GM23338 (cell line): ENCODE measurements around the gene DTYMK. TPM values are rescaled to one million over a fixed set of nuclear protein-coding genes. Genes with fewer than 3 reads are reported as not detected.

Experiments used
- ATAC-seq: fragments of 200-7000 bp; cut with Tn5 transposase; 3 replicates; pipeline ENCODE4 v1.9.1; 2020
- DNase-seq: peaks from one replicate; pipeline ENCODE4 v3.0.0-alpha.2; 2015; ENCODE audit warnings: low spot score
- H2AFZ ChIP-seq: fragments of 200-600 bp; sonication (generic); 2 replicates; pipeline ENCODE4 v1.8.0; 2016; ENCODE audit warnings: antibody characterized with exemption, mild to moderate bottlenecking, moderate library complexity
- H3F3A ChIP-seq: fragments of 200-600 bp; sonication (generic); replicated peaks from 2 replicates; pipeline ENCODE4 v1.8.0; 2017; ENCODE audit warnings: antibody characterized with exemption, mixed run types, low read depth
- H3K27ac ChIP-seq: fragments of 200-600 bp; sonication (generic); 2 replicates; pipeline ENCODE4 v1.6.1; 2016; ENCODE audit warnings: low read depth
- H3K27me3 ChIP-seq: fragments of 200-600 bp; sonication (generic); 2 replicates; pipeline ENCODE4 v1.8.0; 2016; ENCODE audit warnings: mild to moderate bottlenecking, mixed run types, moderate library complexity; ENCODE audit not compliant: insufficient read depth
- H3K36me3 ChIP-seq: fragments of 200-600 bp; sonication (generic); 2 replicates; pipeline ENCODE4 v1.8.0; 2016; ENCODE audit warnings: mild to moderate bottlenecking; ENCODE audit not compliant: insufficient read depth
- H3K4me1 ChIP-seq: fragments of 200-600 bp; sonication (generic); 2 replicates; pipeline ENCODE4 v1.8.0; 2016; ENCODE audit warnings: mild to moderate bottlenecking, moderate library complexity; ENCODE audit not compliant: insufficient read depth
- H3K4me2 ChIP-seq: fragments of 200-600 bp; sonication (generic); 2 replicates; pipeline ENCODE4 v1.7.1; 2017; ENCODE audit warnings: mixed run types
- H3K4me3 ChIP-seq: fragments of 200-600 bp; sonication (generic); 2 replicates; pipeline ENCODE4 v1.6.1; 2016; ENCODE audit warnings: mixed run types
- H3K79me2 ChIP-seq: fragments of 200-600 bp; sonication (generic); replicated peaks from 2 replicates; pipeline ENCODE4 v1.8.0; 2017; ENCODE audit warnings: mild to moderate bottlenecking; ENCODE audit not compliant: insufficient read depth
- H3K9me2 ChIP-seq: fragments of 200-600 bp; sonication (generic); 2 replicates; pipeline ENCODE4 v1.8.0; 2017; ENCODE audit not compliant: insufficient read depth
- H4K20me1 ChIP-seq: fragments of 200-600 bp; sonication (generic); replicated peaks from 2 replicates; pipeline ENCODE4 v1.8.0; 2017; ENCODE audit warnings: mild to moderate bottlenecking; ENCODE audit not compliant: insufficient read depth
- H3K27ac Mint-ChIP-seq: 2 replicates; pipeline ENCODE4 v1.8.0; 2020; ENCODE audit warnings: inconsistent platforms, mild to moderate bottlenecking, moderate library complexity, mixed read lengths
- H3K27me3 Mint-ChIP-seq: 3 replicates; pipeline ENCODE4 v1.8.0; 2022; ENCODE audit warnings: low read depth, mild to moderate bottlenecking, moderate library complexity, mixed read lengths, inconsistent platforms; ENCODE audit not compliant: insufficient read depth, poor library complexity
- H3K36me3 Mint-ChIP-seq: 3 replicates; pipeline ENCODE4 v1.8.0; 2021; ENCODE audit warnings: low read depth, mild to moderate bottlenecking, inconsistent platforms, moderate library complexity, mixed read lengths
- H3K4me1 Mint-ChIP-seq: 3 replicates; pipeline ENCODE4 v1.8.0; 2020; ENCODE audit warnings: mild to moderate bottlenecking, inconsistent platforms, mixed read lengths
- H3K4me3 Mint-ChIP-seq: 3 replicates; pipeline ENCODE4 v1.8.0; 2021; ENCODE audit warnings: moderate library complexity, mild to moderate bottlenecking, inconsistent platforms, mixed read lengths
- H3K9me3 Mint-ChIP-seq: 3 replicates; pipeline ENCODE4 v1.8.0; 2020; ENCODE audit warnings: moderate library complexity, mild to moderate bottlenecking, inconsistent platforms, mixed read lengths
- CREB1 ChIP-seq: fragments of 250-450 bp; sonication (Bioruptor Pico); IDR thresholded peaks from 2 replicates; pipeline ENCODE4 v1.5.0; 2020; ENCODE audit warnings: low read depth, mild to moderate bottlenecking, moderate library complexity
- EZH2 ChIP-seq: fragments of 200-600 bp; sonication (generic); IDR thresholded peaks from one replicate; pipeline ENCODE4 v1.8.0; 2017; ENCODE audit warnings: antibody characterized with exemption, mild to moderate bottlenecking, low read depth; ENCODE audit not compliant: unreplicated experiment
- EZH2phosphoT487 ChIP-seq: fragments of 200-600 bp; sonication (generic); IDR thresholded peaks from one replicate; pipeline ENCODE4 v1.8.1; 2018; ENCODE audit warnings: antibody characterized with exemption; ENCODE audit not compliant: unreplicated experiment
- NANOG ChIP-seq: IDR thresholded peaks from 2 replicates; pipeline ENCODE4 v1.6.1; 2016; ENCODE audit warnings: antibody characterized with exemption, borderline replicate concordance
- POLR2AphosphoS5 ChIP-seq: IDR thresholded peaks from 2 replicates; pipeline ENCODE4 v1.6.1; 2016; ENCODE audit warnings: antibody characterized with exemption, low read depth
- STAT1 ChIP-seq: IDR thresholded peaks from one replicate; pipeline ENCODE4 v1.6.1; 2016; ENCODE audit warnings: antibody characterized with exemption; ENCODE audit not compliant: unreplicated experiment
- ZNF114 ChIP-seq: fragments of 250-450 bp; sonication (Bioruptor Pico); IDR thresholded peaks from 2 replicates; pipeline ENCODE4 v1.5.0; 2020; ENCODE audit warnings: mild to moderate bottlenecking, moderate library complexity
- ZNF331 ChIP-seq: fragments of 250-450 bp; sonication (Bioruptor Pico); IDR thresholded peaks from 2 replicates; pipeline ENCODE4 v1.5.0; 2020; ENCODE audit warnings: low read depth, mild to moderate bottlenecking, moderate library complexity
- polyA plus RNA-seq: library from polyadenylated mRNA; unstranded; fragments of >200 nt; fragmentation: Nextera tagmentation; extraction: Ambion mirVana; gene quantifications from 2 replicates; pipeline ENCODE4 v1.2.1, GENCODE V29; 2016
- total RNA-seq: library from RNA; depleted of rRNA; stranded (reverse); fragments of >200 nt; shearing (Covaris generic); gene quantifications from 2 replicates; pipeline ENCODE4 v1.2.3, GENCODE V29; 2014
- TF ChIP-seq, protein P1 (sequence below): IDR thresholded peaks from one replicate; pipeline ENCODE4 v1.6.1; 2018; ENCODE audit warnings: antibody characterized with exemption; ENCODE audit not compliant: unreplicated experiment
- TF ChIP-seq, protein P2 (sequence below): fragments of 250-450 bp; sonication (Bioruptor Pico); IDR thresholded peaks from 2 replicates; pipeline ENCODE4 v1.5.0; 2020; ENCODE audit warnings: mild to moderate bottlenecking, moderate library complexity
- TF ChIP-seq, protein P3 (sequence below): IDR thresholded peaks from 2 replicates; pipeline ENCODE4 v1.6.1; 2016; ENCODE audit warnings: antibody characterized with exemption
- TF ChIP-seq, protein P4 (sequence below), 2 experiments: fragments of 200-600 bp in 1 of 2; sonication (generic) in 1 of 2; conservative IDR thresholded peaks; 2 replicates each; pipeline versions ENCODE4 v1.5.1 to v1.6.1; 2016 to 2017; ENCODE audit warnings: antibody characterized with exemption in 2 of 2, low read depth in 2 of 2, mild to moderate bottlenecking in 2 of 2, moderate library complexity in 1 of 2

Gene DTYMK
- total and polyA plus RNA-seq, 2 experiments from 2014 or later = 55.4 to 65.4 TPM

DNA sequence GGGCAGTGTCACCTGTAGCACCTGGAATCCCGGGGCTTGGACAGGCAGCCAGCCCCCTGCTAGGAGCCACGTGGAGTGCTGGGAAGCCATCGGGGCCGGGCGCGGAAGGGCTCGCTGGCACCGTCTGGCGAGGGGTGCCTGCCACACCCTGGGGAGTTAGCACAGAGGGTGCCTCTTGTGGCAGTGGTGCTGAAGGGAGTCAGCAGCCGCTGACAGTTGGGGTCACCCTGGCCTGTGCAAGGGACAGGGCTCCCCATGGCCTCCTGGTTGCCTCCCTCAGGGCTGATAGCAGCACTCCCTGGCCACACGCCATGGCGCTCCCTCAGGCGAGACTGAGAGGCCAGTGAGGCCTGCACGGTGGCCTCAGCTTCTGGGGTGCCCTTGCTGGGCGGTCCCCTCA lies 33.9 kb upstream of the DTYMK start:
- Mint-ChIP-seq H3K4me1 (no peaks in the 10 kb centered on the region), H3K36me3 (peaks cover 78% of the 10 kb centered on the region), H3K4me3 (no peak overlapping the region), H3K27ac (no peak overlapping the region), H3K9me3 (peaks cover 30% of the 10 kb centered on the region), H3K27me3 (peaks cover 8% of the 10 kb centered on the region)
- H3K4me2 ChIP-seq = no peak overlapping the region
- no peaks in the 10 kb centered on the region for H3F3A ChIP-seq
- H3K4me3 ChIP-seq = no peak overlapping the region
- peaks cover 15% of the 10 kb centered on the region for H4K20me1 ChIP-seq
- H3K27me3 ChIP-seq = no peaks in the 10 kb centered on the region
- no peaks in the 10 kb centered on the region; the same call in 1 of the 2 replicates for H3K79me2 ChIP-seq
- H3K9me2 ChIP-seq = no peaks in the 10 kb centered on the region
- H2AFZ ChIP-seq = no peak overlapping the region
- DNase-seq (no peak), ATAC-seq (no peak)
- no peak overlapping the region for H3K27ac ChIP-seq
- H3K4me1 ChIP-seq = no peaks in the 10 kb centered on the region
- TF ChIP-seq ZNF331 (CRISPR knock-in tag) = no peak
- TF ChIP-seq, protein P1, sequence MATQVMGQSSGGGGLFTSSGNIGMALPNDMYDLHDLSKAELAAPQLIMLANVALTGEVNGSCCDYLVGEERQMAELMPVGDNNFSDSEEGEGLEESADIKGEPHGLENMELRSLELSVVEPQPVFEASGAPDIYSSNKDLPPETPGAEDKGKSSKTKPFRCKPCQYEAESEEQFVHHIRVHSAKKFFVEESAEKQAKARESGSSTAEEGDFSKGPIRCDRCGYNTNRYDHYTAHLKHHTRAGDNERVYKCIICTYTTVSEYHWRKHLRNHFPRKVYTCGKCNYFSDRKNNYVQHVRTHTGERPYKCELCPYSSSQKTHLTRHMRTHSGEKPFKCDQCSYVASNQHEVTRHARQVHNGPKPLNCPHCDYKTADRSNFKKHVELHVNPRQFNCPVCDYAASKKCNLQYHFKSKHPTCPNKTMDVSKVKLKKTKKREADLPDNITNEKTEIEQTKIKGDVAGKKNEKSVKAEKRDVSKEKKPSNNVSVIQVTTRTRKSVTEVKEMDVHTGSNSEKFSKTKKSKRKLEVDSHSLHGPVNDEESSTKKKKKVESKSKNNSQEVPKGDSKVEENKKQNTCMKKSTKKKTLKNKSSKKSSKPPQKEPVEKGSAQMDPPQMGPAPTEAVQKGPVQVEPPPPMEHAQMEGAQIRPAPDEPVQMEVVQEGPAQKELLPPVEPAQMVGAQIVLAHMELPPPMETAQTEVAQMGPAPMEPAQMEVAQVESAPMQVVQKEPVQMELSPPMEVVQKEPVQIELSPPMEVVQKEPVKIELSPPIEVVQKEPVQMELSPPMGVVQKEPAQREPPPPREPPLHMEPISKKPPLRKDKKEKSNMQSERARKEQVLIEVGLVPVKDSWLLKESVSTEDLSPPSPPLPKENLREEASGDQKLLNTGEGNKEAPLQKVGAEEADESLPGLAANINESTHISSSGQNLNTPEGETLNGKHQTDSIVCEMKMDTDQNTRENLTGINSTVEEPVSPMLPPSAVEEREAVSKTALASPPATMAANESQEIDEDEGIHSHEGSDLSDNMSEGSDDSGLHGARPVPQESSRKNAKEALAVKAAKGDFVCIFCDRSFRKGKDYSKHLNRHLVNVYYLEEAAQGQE = no peak
- TF ChIP-seq EZH2phosphoT487 = no peak
- no peak for TF ChIP-seq ZNF114 (CRISPR knock-in tag)
- no peak for TF ChIP-seq POLR2AphosphoS5
- TF ChIP-seq, protein P2, sequence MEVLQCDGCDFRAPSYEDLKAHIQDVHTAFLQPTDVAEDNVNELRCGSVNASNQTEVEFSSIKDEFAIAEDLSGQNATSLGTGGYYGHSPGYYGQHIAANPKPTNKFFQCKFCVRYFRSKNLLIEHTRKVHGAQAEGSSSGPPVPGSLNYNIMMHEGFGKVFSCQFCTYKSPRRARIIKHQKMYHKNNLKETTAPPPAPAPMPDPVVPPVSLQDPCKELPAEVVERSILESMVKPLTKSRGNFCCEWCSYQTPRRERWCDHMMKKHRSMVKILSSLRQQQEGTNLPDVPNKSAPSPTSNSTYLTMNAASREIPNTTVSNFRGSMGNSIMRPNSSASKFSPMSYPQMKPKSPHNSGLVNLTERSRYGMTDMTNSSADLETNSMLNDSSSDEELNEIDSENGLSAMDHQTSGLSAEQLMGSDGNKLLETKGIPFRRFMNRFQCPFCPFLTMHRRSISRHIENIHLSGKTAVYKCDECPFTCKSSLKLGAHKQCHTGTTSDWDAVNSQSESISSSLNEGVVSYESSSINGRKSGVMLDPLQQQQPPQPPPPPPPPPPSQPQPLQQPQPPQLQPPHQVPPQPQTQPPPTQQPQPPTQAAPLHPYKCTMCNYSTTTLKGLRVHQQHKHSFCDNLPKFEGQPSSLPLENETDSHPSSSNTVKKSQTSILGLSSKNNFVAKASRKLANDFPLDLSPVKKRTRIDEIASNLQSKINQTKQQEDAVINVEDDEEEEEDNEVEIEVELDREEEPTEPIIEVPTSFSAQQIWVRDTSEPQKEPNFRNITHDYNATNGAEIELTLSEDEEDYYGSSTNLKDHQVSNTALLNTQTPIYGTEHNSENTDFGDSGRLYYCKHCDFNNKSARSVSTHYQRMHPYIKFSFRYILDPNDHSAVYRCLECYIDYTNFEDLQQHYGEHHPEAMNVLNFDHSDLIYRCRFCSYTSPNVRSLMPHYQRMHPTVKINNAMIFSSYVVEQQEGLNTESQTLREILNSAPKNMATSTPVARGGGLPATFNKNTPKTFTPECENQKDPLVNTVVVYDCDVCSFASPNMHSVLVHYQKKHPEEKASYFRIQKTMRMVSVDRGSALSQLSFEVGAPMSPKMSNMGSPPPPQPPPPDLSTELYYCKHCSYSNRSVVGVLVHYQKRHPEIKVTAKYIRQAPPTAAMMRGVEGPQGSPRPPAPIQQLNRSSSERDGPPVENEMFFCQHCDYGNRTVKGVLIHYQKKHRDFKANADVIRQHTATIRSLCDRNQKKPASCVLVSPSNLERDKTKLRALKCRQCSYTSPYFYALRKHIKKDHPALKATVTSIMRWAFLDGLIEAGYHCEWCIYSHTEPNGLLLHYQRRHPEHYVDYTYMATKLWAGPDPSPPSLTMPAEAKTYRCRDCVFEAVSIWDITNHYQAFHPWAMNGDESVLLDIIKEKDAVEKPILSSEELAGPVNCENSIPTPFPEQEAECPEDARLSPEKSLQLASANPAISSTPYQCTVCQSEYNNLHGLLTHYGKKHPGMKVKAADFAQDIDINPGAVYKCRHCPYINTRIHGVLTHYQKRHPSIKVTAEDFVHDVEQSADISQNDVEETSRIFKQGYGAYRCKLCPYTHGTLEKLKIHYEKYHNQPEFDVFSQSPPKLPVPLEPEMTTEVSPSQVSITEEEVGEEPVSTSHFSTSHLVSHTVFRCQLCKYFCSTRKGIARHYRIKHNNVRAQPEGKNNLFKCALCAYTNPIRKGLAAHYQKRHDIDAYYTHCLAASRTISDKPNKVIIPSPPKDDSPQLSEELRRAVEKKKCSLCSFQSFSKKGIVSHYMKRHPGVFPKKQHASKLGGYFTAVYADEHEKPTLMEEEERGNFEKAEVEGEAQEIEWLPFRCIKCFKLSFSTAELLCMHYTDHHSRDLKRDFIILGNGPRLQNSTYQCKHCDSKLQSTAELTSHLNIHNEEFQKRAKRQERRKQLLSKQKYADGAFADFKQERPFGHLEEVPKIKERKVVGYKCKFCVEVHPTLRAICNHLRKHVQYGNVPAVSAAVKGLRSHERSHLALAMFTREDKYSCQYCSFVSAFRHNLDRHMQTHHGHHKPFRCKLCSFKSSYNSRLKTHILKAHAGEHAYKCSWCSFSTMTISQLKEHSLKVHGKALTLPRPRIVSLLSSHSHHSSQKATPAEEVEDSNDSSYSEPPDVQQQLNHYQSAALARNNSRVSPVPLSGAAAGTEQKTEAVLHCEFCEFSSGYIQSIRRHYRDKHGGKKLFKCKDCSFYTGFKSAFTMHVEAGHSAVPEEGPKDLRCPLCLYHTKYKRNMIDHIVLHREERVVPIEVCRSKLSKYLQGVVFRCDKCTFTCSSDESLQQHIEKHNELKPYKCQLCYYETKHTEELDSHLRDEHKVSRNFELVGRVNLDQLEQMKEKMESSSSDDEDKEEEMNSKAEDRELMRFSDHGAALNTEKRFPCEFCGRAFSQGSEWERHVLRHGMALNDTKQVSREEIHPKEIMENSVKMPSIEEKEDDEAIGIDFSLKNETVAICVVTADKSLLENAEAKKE (CRISPR knock-in tag) = no peak
- TF ChIP-seq, protein P3, sequence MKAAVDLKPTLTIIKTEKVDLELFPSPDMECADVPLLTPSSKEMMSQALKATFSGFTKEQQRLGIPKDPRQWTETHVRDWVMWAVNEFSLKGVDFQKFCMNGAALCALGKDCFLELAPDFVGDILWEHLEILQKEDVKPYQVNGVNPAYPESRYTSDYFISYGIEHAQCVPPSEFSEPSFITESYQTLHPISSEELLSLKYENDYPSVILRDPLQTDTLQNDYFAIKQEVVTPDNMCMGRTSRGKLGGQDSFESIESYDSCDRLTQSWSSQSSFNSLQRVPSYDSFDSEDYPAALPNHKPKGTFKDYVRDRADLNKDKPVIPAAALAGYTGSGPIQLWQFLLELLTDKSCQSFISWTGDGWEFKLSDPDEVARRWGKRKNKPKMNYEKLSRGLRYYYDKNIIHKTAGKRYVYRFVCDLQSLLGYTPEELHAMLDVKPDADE = no peak
- no peak for TF ChIP-seq CREB1
- no peak for TF ChIP-seq NANOG
- TF ChIP-seq, protein P4, sequence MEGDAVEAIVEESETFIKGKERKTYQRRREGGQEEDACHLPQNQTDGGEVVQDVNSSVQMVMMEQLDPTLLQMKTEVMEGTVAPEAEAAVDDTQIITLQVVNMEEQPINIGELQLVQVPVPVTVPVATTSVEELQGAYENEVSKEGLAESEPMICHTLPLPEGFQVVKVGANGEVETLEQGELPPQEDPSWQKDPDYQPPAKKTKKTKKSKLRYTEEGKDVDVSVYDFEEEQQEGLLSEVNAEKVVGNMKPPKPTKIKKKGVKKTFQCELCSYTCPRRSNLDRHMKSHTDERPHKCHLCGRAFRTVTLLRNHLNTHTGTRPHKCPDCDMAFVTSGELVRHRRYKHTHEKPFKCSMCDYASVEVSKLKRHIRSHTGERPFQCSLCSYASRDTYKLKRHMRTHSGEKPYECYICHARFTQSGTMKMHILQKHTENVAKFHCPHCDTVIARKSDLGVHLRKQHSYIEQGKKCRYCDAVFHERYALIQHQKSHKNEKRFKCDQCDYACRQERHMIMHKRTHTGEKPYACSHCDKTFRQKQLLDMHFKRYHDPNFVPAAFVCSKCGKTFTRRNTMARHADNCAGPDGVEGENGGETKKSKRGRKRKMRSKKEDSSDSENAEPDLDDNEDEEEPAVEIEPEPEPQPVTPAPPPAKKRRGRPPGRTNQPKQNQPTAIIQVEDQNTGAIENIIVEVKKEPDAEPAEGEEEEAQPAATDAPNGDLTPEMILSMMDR (conservative IDR thresholded peaks at IDR 0.05; ENCODE audit: low read depth in 2 of 2) = no peak
- no peak for TF ChIP-seq STAT1
- TF ChIP-seq EZH2 = no peak
- H3K36me3 ChIP-seq = peaks cover 7% of the 10 kb centered on the region
